Measurements from ENCODE around the gene PHF21B. TPM values are rescaled to one million over a fixed set of nuclear protein-coding genes. Genes with fewer than 3 reads are reported as not detected.

PHF21B gene
- polyA plus RNA-seq, 1 experiment = 0.01 TPM

DNA sequence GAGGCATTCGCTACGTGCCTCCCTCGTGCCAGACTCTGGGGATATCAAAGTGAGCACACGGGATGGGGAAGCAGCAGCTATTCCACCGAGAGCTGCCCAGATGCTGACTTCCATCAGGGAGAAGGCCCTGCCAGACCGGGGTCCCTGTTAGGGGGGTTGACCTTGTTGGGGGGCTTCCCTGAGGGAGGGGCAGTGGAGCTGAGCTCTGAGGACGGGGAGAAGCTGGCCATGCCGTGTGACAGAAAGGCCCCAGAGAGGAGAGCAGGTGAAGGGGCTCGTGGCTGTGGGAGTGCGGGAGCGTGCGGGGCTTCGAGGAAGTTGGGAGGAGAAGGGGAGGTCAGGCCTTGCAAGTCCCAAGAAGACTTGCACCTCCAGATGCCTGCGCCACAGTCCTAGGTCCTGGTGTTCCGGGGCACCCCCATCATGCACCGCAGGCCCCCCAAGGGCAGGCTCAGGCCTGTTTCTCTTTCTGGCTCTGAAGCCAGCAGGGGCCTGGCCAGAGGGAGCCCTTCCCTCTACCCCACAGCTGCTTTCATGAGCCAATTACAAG is 163.0 kb downstream of the PHF21B start:
- H3K4me3 ChIP-seq (ENCODE audit: low read depth, low read length) = no peak overlapping the region
- no peaks in the 10 kb centered on the region for H3K36me3 ChIP-seq (ENCODE audit: control insufficient read depth, insufficient read depth, low read length)
- H3K27me3 ChIP-seq (ENCODE audit: control insufficient read depth, insufficient read depth, low read length) = no peaks in the 10 kb centered on the region
- CTCF ChIA-PET = interaction anchor here (0.7 to 2.0 kb wide), 2 partner anchors 17 to 26 kb away, joined by 3 to 4 read pairs; no protein-coding TSS in a partner anchor
- TF ChIP-seq, protein P1, sequence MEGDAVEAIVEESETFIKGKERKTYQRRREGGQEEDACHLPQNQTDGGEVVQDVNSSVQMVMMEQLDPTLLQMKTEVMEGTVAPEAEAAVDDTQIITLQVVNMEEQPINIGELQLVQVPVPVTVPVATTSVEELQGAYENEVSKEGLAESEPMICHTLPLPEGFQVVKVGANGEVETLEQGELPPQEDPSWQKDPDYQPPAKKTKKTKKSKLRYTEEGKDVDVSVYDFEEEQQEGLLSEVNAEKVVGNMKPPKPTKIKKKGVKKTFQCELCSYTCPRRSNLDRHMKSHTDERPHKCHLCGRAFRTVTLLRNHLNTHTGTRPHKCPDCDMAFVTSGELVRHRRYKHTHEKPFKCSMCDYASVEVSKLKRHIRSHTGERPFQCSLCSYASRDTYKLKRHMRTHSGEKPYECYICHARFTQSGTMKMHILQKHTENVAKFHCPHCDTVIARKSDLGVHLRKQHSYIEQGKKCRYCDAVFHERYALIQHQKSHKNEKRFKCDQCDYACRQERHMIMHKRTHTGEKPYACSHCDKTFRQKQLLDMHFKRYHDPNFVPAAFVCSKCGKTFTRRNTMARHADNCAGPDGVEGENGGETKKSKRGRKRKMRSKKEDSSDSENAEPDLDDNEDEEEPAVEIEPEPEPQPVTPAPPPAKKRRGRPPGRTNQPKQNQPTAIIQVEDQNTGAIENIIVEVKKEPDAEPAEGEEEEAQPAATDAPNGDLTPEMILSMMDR (IDR thresholded peaks at IDR 0.05; ENCODE audit: insufficient read depth, low read depth, low read length) = no peak
- DNase-seq (ENCODE audit: low read depth) = no peak
- POLR2A ChIA-PET = no interaction called here

DNA sequence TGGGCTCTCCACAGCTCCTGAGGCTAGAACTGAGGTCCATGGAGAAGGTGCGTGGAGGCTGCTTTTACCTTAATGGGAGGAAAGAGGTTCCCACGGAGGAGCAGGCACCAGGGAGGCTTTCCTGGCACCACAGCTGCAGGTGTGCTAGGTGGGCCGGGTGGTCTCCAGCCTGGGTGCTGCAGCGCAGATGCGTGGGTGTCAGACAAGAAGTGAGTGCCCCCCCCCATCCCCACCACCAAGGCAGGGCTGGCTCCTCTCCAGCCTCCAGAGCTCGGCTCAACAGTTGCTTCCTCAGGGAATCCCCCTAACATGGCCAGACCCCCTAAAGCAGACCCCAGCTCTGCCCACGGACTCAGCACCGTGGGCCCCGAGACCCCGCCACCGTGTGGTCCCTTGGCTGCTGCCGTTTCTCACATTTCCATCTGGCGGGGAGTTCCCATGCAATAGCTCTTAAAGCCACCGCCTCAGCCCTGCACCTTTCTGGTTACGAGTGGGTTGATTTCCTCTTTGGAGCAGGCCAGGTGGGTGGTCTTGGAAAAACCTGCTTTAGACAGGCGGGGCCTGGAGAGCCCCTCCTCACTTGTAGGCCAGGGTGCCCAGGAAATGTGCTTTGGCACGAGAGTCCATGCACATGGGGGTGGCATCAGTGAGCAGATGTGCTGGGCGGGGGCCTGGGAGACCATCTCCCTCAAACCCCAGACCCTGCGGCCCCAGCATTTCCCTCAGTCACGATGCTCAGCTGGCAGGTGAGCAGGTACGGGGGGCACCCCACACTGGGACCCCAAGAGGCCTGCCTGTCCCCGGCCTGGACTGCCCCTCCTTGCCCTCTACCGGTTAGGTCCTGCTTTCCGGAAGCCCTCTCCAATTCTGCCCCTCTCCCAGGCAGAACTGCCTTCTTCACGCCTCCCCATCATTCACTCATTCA is 163.7 kb downstream of the PHF21B start:
- no peak overlapping the region for H3K4me3 ChIP-seq (ENCODE audit: low read depth, low read length)
- ChIA-PET POLR2A (no interaction called here), CTCF (interaction anchor here (0.7 to 2.0 kb wide), 2 partner anchors 18 to 25 kb away, joined by 3 to 4 read pairs; no protein-coding TSS in a partner anchor)
- no peak for DNase-seq (ENCODE audit: low read depth)
- H3K36me3 ChIP-seq (ENCODE audit: control insufficient read depth, insufficient read depth, low read length) = no peaks in the 10 kb centered on the region
- no peaks in the 10 kb centered on the region for H3K27me3 ChIP-seq (ENCODE audit: control insufficient read depth, insufficient read depth, low read length)
- TF ChIP-seq, protein P1 (IDR thresholded peaks at IDR 0.05; ENCODE audit: insufficient read depth, low read depth, low read length) = no peak

DNA sequence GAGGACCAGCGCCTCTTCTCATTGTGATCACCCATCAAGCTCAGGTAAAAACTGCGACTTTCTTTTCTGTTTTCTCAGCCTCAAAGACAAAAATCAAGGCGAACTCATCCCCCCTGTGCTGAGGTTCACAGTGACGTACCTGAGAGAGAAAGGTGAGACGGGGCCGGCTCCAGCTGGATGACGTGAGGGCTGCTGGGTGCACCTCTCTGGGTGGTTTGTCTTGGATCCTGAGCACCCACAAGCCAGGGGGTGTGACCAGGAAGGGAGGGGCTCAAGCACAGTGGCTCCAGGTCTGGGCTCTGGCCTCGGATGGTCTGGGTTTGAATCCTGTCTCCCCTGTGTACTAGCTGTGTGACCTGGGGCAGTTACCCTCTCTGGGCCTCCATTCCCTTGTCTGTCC is 164.6 kb downstream of the PHF21B start:
- Histone ChIP-seq H3K36me3 (ENCODE audit: control insufficient read depth, insufficient read depth, low read length) (no peaks in the 10 kb centered on the region), H3K4me3 (ENCODE audit: low read depth, low read length) (no peak overlapping the region), H3K27me3 (ENCODE audit: control insufficient read depth, insufficient read depth, low read length) (no peaks in the 10 kb centered on the region)
- TF ChIP-seq, protein P1 (IDR thresholded peaks at IDR 0.05; ENCODE audit: insufficient read depth, low read depth, low read length) = no peak
- ChIA-PET CTCF (no interaction called here), POLR2A (no interaction called here)
- no peak for DNase-seq (ENCODE audit: low read depth)

DNA sequence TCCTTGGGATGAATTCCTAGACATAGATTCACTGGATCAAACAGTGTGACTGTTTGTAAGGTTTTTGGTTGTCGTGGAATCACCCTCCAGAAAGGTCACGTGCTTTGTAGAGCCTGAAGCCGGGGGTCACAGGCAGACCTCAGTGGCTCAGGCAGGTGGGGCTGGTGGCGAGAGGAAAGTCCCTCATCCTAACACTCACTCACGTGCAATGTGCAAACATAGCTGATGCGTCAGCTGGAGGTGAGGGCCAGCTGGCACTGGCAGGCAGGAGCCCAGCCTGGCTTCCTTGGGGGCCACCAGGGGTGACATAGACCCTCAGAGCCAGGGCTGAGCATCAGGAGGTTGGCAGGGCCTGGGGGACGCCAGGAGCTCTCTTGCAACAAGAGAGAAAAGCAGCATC is 167.4 kb downstream of the PHF21B start:
- Histone ChIP-seq H3K27me3 (ENCODE audit: control insufficient read depth, insufficient read depth, low read length) (0 out of 2 replicates have a peak, but pooled peaks cover under 1% of the 10 kb centered on the region), H3K36me3 (ENCODE audit: control insufficient read depth, insufficient read depth, low read length) (no peaks in the 10 kb centered on the region), H3K4me3 (ENCODE audit: low read depth, low read length) (no peak overlapping the region)
- ChIA-PET CTCF (interaction anchor here (1.5 kb wide), 1 partner anchor 22 kb away, joined by 6 read pairs; no protein-coding TSS in a partner anchor), POLR2A (no interaction called here)
- no peak for DNase-seq (ENCODE audit: low read depth)
- TF ChIP-seq, protein P1 (IDR thresholded peaks at IDR 0.05; ENCODE audit: insufficient read depth, low read depth, low read length) = no peak

DNA sequence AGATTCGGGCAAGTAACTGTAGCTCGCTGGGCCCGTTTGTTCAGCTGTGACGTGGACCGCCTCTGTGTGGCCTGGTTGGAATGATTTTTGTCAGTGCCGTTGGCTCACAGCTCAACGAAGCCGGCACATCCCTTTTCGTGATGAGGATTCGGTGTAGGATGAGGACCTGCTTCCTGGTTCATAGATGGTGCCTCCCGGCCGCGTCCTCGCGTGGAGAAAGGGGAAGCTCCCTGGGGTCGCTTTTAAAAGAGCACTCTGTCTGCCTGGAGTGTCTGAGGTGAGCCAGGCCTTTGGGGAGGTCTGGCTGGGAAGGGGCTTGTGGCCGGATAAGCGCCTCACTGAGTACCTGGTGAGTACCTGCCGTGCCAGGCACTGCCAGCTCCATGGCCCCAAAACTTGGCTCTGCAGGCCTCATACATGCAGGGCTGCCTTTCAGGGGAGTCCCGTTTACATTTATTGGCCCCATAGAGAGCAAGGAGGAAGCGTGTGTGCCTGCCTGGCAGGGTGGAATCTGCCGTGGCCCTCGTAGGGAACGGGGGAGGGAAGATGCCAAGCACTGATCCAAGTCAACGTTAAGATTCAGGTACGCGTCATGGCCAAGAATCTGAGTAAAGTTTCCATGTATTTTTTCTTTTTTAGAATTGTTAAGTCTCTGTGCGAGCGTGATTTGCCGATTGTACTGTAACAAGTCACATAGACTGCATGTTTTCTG is 169.0 kb downstream of the PHF21B start:
- H3K4me3 ChIP-seq (ENCODE audit: low read depth, low read length) = no peak overlapping the region
- CTCF ChIA-PET = interaction anchor here (1.5 kb wide), 1 partner anchor 20 kb away, joined by 6 read pairs; no protein-coding TSS in a partner anchor
- DNase-seq (ENCODE audit: low read depth) = no peak
- POLR2A ChIA-PET = no interaction called here
- no peaks in the 10 kb centered on the region for H3K36me3 ChIP-seq (ENCODE audit: control insufficient read depth, insufficient read depth, low read length)
- TF ChIP-seq, protein P1 (IDR thresholded peaks at IDR 0.05; ENCODE audit: insufficient read depth, low read depth, low read length) = no peak
- H3K27me3 ChIP-seq (ENCODE audit: control insufficient read depth, insufficient read depth, low read length) = peaks cover 4% of the 10 kb centered on the region

All from BJ (cell line).